ENCODE data around the gene HOXC4.

- TF ChIP-seq, protein P1, sequence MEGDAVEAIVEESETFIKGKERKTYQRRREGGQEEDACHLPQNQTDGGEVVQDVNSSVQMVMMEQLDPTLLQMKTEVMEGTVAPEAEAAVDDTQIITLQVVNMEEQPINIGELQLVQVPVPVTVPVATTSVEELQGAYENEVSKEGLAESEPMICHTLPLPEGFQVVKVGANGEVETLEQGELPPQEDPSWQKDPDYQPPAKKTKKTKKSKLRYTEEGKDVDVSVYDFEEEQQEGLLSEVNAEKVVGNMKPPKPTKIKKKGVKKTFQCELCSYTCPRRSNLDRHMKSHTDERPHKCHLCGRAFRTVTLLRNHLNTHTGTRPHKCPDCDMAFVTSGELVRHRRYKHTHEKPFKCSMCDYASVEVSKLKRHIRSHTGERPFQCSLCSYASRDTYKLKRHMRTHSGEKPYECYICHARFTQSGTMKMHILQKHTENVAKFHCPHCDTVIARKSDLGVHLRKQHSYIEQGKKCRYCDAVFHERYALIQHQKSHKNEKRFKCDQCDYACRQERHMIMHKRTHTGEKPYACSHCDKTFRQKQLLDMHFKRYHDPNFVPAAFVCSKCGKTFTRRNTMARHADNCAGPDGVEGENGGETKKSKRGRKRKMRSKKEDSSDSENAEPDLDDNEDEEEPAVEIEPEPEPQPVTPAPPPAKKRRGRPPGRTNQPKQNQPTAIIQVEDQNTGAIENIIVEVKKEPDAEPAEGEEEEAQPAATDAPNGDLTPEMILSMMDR (IDR thresholded peaks at IDR 0.05) = no peak
- no peak for TF ChIP-seq EP300 (IDR thresholded peaks at IDR 0.05)
Observed at GRCh38 chr12:54005531-54005852, 48.1 kb upstream of the HOXC4 start.
